Measurements from ENCODE around the gene SUMO3. TPM values are rescaled to one million over a fixed set of nuclear protein-coding genes. Genes with fewer than 3 reads are reported as not detected.
"Not testable (repeated sequence)": the region's sequence is repeated elsewhere in the genome, so short reads cannot be mapped to it uniquely, and the experiment has no call there.

The SUMO3 gene
- polyA plus RNA-seq, 1 donor: 113 TPM

DNA sequence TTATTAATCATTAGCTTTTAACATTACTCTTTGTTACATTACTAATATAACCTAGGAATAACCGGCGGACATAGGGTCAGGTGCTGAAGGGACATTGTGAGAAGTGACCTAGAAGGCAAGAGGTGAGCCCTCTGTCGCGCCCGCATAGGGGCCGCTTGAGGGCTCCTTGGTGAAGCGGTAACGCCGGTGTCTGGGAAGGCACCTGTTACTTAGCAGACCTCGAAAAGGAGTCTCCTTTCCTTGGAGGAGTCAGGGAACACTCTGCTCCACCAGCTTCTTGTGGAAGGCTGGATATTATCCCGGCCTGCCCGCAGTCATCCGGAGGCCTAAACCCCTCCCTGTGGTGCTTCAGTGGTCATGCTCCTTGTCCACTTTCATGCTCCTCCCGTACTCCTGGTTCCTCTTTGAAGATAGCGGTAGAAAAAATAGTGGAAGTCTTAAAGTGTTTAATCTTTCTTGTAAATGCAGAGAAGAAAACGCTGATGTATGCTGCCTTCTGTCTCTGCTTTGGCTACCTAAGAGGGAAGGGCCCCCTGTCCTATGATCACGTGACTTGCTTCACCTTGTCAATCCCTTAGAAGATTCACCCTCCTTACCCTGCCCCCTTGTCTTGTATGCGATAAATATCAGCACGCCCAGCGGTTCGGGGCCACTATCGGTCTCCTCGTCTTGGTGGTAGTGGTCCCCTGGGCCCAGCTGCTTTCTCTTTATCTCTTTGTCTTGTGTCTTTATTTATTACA is 14.8 kb upstream of the SUMO3 start:
- DNase-seq: not testable (repeated sequence)

DNA sequence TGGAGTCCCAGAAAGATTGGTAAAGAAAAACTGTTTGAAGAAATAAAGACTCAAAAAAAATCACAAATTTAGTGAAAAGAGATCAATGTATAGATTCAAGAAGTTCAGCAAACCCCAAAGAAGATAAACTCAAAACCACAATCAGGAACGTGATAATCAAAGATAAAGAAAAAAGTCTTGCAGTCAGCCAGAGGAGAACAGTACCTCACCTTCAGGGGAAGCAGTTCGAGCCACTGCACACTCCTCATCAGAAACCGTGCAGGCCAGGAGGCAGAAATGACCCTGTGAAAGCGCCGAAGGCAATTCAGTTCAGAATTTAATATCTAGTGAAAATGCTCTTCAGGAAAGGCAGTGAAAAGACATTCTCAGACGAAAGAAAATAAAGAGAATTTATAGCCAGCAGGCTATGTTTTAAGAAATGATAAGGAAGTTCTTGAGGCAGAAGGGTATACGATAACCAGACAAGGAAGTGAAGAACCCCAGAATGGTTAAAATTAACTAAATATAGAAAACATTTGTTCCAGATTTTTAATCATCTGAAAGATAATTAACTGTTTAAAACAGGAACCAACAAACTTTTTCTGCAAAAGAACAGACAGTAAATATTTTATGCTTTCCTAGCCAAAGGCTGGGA is 13.5 kb upstream of the SUMO3 start:
- DNase-seq: no peak

DNA sequence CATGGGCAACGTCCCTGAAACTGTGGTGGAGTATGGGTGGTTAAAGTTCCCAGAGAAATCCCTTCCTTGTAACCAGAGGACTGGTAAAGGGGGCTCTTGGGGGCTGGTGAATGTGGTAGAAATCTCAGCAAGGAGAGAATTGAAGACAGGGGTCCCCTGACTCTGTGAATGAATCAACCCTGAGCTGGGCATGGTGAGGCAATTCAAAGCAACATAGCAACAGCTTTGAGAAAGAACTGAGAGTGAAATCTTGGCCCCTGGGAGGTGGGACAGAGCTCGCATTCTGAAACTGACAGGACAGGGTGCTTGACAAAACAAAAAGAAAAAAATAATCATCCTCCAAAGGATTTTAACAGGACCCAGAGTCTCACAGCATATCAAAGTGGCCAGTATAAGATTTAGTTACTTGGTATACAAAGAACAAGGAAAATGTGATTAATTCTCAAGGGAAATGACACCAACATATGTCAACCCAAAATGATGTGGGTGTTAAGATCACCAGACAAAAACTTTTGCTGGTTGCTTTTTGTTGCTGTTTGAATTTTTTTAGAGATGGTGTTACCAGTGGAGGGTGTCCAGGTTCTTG is 11.7 kb upstream of the SUMO3 start:
- DNase-seq: no peak

DNA sequence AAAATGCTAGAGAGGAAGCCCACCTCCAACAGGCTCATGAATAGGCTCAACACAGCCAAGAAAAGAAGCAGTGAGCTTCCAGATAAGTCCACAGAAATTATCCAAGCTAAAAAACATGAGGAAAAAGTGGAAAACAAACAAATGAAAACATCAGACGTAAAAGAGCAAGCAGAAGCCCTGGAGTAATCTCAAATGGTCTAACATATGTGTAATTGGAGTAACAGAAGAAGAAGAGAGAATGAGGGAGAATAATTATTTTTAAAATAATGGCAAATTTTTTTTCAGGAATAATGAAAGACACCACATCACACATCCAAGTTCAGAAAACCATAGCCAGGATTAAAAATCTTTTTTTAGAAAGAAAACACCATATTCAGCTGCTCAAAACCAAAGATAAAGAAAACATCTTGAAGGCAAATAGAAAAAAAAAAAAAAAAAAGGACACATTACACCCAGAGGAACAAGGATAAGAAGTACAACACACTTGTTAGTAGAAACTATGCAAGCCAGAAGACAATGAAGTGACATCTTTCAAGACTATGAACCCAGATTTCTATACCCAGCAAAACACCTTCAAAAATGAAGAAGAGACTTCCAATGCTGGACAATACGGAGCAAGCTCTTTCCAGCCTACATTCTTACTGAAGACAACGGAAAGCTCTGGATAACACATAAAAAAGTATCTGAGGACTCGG is 10.6 kb upstream of the SUMO3 start:
- no peak for DNase-seq

DNA sequence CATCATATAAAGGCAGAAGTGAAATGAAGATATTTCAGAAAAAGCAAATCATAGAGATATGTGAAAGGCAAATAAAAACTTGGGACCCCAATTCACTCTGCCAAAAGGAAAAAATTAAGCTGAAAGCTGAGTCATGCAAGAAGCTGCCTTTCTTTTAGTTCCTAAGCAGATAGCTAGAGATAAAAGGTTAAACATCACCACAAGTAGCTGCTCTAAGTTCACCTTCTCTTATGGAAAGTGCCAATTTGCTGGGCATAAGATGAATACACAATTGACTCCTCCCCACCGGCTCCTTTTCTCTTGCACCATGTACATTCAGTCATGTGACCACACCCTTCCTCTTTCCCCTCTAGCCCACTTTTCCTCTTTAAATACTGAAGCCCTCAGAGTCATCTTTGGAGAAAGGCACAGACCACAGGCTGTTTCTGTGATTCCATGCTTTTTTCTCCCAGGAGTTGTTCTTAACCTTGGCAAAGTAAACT is 5.4 kb upstream of the SUMO3 start:
- DNase-seq: no peak

DNA sequence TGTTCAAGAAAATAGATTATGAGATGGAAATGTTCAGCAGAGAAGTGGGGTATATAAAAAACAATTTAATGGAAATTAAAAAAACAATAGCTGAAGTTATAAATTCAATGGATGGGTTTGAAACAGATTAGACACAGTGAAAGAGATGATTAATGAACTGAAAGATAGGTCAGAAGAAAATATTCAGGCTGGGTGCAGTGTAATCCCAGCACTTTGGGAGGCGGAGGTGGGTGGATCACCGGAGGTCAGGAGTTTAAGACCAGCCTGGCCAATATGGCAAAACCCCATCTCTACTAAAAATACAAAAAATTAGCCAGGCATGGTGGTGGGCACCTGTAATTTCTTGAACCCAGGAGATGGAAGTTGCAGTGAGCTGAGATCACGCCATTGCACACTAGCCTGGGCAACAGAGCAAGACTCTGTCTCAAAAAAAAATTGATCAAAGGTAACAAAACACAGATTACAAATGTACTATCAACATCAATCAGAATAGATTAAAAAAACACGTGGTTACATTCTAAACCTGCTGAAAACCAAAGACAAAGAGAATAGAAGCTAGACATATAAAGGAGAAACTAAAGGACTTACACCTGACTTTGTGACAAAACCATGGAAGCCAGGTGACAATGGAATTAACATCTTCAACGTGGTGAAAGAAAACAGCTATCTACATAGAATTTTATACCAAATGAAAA is 4.8 kb upstream of the SUMO3 start:
- DNase-seq: no peak

DNA sequence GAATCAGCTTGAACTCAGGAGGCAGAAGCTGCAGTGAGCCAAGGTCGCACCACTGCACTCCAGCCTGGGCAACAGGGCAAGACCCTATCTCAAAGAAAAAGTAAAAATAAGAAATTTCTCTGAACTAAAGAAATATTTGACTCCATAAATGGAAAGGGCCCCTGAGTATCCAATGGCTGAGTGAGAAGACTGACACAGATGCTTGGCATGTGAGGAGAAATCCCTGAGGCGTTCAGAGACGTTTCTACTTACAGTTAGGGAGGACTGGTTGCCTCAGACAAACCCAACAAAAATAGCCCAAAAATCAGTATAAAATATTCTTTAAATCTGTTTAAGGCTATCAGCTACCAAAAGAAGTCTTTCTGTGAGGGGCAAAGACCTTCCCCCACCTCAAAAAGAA is 3.0 kb upstream of the SUMO3 start:
- no peak for DNase-seq

DNA sequence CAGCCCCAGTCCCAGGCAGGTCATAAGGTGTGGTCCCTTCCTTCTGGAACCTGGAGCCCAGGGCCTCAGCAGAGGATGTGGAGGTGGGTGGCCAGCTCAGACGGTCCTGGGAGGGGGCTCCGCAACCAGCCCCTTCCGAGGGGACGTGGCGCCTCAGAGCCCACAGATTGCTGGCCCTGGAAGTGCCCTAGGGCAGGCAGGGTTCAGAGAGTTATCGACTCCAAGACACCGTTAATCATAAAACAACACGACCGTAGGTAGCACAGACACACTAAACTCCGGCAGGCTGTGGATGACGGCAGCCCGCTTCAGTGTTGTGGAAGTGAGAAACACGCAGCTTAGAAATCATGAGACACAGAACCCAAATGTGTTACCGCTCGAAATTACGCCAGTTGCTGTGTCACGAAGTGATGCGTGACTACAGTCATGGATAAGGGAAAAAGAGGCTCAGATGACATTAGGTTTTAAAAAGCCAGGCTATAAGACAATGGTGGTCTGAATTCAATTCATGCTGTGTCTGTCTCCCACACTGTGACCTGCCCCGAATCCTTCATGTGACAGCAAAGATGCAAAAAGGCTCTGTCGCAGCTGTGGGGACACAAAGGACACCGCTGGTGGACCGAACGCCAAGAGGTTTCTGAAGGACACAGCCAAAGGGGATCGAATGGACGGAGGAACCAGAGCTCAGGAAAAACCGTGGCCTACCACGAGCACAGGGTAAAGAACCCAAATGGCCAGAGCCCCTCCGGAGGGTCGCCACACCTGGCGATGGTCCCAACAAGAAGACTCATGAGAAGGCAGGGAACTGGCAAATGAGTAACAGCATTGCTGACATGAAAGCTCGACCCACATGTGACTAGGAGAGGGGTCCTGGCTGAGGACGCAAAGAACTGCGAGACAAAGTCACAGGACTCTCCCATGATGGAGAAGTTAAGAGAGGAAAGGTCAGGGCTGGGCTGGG is 1.7 kb upstream of the SUMO3 start:
- DNase-seq: no peak

DNA sequence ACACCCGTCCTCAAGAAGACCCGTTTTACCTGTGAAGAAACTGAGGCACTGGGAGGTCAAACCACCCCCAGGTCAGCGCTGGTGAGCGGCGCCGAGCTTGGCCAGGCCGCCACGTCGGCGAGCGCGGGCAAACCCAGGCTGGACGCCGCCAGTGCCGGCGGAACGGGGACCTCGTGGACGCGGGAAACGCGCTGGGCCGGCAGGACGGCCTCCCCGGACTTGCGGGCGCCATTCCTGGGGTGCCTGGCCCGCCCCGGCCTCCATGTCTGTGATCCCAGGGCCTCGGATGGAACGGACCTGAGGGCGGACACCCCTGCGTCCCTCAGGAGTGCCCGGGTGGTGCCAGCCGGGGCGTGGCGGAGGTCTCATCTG is 764 bp upstream of the SUMO3 start:
- no peak for DNase-seq

DNA sequence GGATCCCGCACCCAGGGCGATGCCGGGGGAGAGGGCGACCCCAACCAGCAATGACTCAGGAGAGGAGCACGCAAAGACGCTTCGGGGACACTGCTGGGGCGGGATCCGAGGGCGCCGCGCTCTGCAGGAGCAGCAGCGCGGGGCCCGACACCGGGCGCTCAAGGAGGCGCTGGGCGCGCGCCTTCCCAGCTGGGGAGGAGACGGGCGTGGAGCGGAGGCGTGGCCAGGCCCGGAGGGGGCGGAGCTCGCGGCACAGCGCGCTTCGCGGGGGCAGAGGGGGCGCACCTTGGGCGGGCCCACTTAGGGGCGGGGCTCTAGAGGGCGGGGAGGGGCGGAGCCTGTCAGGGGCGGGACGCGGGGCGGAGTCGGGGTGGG is 369 bp downstream of the SUMO3 start:
- peak; percentile 86 for DNase-seq

DNA sequence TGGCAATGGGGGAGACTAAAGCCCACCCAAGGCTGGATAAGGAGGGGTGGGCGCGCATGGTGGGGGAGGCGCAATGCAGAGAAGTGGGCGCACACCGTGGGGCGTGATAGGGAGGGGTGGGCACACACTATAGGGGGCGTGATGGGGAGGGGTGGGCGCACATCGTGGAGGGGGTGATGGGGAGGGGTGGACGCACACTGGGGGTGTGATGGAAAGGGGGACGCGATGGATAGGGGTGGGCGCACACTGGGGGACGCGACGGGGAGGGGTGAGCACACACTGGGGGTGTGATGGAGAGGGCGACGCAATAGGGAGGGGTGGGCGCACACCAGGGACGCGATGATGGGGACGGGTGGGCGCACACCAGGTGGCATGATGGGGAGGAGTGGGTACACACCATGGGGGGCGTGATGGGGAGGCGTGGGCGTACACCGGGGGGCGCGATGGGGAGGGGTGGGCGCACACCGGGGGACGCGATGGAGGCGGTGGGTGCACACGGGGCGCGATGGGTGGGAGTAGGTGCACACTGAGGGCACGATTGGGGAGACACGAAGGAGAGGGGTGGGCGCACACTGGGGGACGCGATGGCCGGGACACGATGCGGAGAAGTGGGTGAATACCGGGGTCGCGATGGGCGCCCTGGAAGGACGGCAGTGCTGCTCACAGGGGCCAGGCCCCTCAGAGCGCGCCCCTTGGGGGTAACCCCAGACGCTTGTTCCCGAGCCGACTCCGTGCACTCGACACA is 929 bp downstream of the SUMO3 start:
- DNase-seq: no peak

DNA sequence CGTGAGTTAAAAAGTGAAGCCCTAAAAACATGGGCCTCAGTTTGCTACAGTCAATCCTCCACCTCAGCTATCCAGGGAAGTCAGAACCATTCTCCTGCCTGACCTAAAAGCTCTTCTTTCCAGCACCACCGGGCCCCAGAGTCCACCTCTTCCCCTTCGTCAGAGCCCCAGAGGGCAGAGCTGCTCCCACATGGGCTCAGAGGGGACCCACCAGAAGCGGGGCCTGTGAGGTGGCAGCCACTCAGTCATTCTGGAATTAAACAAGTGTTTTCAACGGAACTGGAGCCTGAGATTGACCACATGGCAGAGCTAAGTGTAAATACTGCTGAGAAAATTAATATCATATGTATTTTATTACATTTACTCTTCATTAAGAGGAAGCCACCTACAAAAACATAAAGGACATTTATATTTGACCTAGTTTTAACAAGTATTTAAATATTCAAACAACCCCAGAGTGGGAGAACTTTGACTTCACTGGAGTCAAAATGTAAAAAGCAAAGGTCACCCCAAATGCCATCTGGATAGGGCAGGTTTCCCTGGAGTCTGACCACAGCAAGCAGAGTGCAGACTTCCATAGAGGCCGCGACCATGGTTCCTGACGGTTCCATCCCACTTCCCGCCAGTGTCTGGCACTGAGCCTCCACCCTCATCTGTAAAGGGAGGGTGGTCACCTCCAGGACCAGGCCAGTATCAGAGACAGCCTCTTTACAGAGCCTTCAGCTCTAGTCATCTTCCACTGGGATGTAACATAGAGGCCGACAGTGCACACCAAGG is 1.8 kb downstream of the SUMO3 start:
- DNase-seq: no peak

DNA sequence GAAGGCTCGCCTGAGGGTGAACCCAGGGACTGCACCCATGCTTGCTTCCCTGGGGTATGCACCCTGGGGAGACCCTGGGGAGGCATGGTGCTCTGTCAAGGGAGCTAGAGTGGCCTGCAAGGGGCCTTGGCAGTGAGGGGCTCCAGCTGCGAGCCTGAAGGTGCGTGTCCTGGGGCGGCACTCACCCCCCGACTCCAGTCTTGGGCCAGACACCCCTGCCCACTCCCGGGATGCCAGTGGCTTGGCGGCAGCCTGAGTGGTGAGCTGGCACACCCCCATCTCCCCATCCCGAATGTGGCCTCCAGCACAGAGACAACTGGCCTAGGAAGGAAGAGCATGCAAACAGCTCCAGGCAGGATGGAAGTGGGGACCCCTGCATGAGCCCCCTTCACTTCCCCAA is 2.6 kb downstream of the SUMO3 start:
- no peak for DNase-seq

DNA sequence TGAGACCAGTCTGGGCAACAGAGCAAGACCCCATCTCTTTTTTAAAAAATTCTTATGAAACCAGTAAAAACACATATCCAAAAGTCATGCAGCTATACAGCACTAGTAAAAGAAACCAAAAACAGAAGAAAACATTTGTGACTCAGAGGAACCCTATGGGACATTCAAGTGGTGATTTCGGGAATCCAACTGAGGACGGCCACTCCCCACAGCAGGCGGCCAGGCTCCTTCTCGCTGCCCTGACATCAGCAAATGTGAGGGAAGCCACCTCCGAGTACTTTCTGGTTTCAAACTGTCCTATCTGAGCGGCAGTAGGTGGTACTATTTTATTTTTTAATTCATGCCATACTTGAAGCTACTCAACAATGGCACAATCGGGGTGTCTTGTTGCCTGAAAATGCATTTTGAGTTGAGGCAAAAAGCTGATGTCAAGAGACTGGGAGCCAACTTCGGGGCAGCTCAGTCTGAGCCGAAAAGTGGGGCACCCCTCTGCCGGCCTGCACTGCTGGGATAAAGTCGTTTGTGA is 3.3 kb downstream of the SUMO3 start:
- no peak for DNase-seq

DNA sequence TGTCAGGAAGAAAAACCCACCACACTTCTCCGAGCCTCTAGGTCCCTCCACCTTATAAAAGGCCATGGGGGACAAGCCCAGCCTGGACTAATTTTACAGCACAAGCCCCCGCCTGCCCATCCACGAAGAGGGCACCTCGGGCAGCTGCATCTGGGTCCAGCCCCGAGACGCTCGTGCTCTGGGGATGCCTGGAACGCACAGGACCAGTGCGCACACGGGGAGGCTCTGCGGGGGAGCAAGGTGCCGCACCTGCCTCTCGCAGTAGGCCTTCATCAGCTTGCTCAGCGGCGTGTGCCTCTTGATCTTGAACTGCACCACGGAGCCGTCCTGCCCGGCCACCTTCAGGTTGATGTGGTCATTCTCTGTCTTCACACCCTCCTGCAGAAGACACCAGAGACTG is 4.1 kb downstream of the SUMO3 start:
- DNase-seq: no peak

DNA sequence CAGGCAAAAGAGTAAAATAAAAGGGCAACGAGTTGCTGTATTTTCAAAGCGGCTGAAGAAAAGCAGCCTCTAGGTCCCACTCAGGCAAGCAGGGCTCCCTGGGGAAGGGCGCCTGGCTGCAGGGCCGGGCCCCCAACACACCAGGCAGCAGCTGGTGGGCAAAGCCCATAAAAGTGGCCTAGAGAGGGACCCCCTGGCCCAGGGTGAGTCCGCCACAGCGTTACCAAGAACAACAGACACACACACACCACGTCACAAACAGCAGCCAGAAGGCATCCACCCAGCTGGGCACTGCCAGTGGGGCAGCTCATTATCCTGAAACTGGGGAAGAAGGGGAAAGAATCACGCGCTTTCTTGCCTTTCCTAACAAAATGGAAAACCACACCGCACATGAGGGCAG is 4.7 kb downstream of the SUMO3 start:
- DNase-seq: no peak

DNA sequence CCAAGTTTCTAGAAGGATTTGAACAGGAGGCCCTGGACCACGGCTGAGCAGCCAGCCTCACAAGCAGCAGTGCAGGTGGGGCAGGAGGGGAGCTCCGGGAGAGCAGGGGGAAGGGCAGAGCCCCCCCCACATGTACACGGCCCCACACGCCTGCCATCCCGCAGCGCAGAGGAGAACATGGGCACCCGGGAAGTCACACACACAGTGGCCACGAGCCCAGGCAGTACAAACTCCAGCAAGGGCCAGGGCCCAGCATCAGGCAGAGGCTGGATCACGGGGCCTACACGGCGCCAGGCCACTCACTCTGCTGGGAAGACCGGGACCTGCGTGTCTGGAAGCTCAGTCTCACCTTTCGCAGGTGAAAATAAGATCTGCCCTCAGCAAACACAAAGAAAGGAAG is 5.2 kb downstream of the SUMO3 start:
- no peak for DNase-seq

DNA sequence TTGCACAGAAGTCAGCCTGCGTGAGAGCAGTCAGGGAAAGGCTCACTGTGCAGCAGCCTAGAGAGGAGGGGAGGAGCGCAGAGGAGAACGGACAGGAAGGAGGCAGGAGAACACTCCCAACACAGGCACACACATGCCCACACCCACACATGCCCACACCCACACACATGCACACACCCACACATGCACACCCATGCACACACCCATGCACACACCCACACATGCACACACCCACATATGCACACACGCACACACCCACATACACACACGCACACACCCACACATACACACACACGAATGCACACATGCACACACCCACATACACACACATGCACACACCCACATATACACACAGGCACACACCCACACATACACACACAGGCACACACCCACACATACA is 7.1 kb downstream of the SUMO3 start:
- no peak for DNase-seq

DNA sequence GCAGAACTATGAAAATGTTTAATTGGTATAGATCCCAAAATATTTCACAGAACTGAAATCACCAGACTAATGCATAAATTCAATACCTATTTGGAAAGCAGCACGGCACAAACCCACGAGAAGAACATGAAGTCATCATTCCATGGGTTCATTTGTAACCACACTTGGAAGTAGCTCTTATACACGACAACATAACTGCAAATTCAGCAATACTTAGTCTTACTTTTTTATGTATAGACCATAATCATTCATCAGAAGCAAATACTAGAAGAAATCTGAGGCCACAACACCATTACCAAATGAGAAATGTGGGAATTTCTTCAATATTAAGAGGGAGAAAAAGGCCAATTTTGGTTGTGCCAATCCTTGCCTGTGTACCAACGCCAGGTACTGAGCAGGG is 12.0 kb downstream of the SUMO3 start:
- DNase-seq: no peak
